HG03457 (cell line): Measurements from ENCODE around the gene DDX41.

Experiments
- ATAC-seq: cut with Tn5 transposase; IDR thresholded peaks from one replicate; pipeline ENCODE4 v1.9.1; 2021; ENCODE audit warnings: moderate number of reproducible peaks; ENCODE audit not compliant: unreplicated experiment

DDX41 gene

GRCh38 chr5:177470759-177471536 lies 45.8 kb downstream of the DDX41 start:
- no peak for ATAC-seq

DNA sequence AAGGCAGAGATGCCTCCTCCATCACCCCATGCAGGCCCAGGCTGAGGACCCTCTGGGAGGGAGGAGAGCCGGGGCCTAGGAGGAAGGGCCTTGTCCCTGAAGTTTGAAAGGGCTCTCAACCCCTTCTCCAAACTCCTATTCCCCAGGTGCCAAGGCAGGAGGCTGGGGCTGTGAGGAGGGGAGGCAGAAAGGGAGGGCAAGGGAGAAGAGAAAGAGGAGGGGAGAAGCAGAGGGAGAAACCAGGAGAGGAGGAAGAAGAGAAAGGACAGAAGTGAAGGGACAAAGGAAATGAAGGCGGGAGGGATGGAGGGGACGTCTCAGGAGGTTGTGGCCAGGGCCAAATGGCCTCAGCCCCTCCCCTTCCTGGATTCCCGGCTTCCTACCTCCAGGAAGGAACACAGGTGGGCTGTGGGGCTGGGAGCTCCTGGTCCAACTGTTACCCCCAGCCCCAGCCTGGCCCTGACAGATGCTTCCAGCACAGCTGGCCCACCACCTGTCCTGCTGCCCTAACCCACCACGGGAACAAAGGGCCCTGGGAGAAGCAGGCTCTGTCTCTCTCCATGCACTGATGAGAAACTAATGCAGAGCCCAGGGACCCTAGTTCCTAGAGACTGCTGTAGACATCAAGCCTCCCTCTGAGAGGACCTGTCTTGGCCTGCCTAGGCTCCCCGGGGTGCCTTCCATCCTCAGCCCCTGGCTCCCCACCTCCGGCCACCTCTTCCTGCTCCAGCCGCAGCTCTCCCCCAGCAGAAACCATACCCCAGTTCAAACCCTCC lies 46.8 kb downstream of the DDX41 start:
- no peak for ATAC-seq

- no peak for ATAC-seq
Measured at GRCh38 chr5:177468685-177469628, 47.8 kb downstream of the DDX41 start.

GRCh38 chr5:177468329-177468684 lies 48.5 kb downstream of the DDX41 start:
- ATAC-seq, result no peak

DNA sequence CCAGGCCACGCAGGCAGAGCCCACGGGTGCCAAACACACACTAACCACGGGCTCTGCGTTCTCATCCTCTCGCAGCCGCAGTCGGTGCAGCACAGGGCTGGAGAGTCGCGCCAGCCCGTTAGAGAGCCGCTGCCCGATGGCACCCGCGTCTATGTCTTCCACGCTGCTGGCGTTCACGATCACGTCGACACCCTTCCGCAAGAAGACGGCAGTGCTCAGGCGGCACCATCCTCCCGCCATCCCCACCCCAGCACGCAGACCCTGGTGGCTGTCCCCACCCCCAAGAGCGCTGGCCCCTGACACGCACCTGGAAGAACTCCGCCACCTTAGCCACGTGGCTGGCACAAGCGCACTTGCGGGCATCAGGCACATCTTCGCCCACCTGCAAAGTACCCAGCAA lies 49.3 kb downstream of the DDX41 start:
- no peak for ATAC-seq

- no peak for ATAC-seq
Measured at GRCh38 chr5:177466861-177467260, 49.9 kb downstream of the DDX41 start.

GRCh38 chr5:177465044-177465443 lies 51.7 kb downstream of the DDX41 start:
- ATAC-seq, result no peak

- no peak for ATAC-seq
Measured at GRCh38 chr5:177462021-177462670, 54.6 kb downstream of the DDX41 start.
